Brain pericyte (primary cell): Measurements from ENCODE around the gene C1QTNF6.

Source experiments
- DNase-seq: peaks from one replicate; pipeline ENCODE4 v3.0.0-alpha.2; 2012; ENCODE audit warnings: low read depth, low spot score

Gene C1QTNF6

DNA sequence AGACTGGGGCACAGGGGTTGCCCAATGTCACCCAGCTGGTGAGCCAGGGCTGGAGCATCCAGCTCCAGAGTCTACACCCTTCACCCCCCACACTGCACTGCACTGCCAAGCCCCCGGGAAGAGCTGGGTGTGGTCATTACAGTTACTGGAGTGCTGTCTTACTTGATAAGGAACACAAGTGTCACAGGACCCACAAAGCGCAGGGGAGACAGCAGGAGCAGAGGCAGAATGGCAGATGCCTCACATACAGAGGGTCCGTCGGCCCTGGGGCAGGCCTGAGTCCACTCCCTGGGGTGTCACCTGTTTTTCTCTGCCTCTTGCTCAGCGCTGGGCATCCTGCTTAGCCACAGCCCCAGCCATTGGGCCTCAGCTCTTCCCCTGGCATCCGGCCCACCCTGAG lies 46.1 kb downstream of the C1QTNF6 start:
- no peak for DNase-seq

DNA sequence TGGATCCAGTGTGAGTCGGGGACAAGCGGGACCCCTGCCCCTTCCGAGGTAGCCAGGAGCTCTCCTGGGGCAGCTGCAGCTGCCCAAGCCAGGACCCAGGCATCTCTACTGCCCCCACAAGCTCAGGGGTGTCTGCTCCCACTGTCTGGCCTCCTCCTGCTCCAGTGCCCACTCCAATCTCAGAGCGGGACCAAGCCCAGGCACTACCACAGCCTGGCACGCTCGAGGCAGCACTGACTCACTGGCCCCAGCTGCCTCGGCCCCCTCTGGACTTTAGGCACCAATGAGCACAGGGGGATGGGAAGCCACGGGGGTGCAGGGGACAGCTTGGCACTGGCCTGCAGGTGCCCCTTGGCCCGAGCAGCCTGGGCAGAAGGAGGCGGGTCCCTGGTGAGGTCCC lies 46.6 kb downstream of the C1QTNF6 start:
- DNase-seq = no peak

DNA sequence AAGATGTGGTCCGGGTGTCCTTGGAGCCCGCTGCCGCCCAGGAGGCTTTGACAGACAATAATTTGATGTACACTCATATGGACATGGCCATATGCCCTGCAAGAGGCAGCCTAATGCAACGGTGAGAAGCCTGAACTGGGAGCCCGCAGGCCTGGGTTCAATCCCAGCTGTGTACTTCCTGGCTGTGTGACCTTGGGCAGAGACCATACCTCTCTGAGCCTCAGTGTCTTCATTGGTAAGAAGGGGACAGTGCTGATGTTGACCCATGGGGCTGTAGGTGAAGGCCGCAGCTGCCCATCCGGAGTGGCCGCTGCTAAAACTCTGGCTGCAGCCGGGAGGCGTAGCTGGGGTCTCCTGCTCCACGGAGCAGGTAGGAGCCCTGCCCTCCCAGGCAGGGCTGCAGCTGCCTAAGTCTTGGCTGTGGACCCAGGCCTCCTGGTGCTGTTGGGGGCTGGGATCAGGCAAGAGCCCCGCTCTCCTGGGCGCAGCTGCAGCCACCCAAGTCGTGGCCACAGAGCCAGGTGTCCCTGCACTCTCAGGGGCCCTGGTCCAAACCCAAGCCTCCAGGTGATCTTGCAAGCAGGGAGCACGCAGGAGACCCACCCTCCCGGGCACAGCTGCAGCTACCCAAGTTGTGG lies 47.2 kb downstream of the C1QTNF6 start:
- no peak for DNase-seq

DNA sequence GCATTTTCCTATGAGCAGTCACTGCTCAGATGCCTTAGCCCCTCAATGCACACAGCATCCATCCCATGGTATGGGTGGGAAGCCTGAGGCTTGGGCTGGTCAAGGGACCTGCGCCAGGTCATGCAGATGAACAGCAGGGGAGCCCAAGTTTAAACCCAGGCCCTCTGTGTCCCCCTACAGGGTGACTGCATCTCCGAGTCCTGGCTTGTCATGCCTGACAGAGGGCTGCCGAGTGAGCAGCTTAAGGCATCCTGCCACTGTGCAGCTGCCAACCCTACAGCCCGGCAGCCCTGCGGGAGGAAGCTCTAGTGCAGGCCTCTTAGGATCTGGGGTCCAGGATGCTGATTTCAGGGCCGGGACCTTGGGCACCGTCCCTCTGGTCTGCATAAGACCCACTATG lies 48.3 kb downstream of the C1QTNF6 start:
- DNase-seq = no peak

DNA sequence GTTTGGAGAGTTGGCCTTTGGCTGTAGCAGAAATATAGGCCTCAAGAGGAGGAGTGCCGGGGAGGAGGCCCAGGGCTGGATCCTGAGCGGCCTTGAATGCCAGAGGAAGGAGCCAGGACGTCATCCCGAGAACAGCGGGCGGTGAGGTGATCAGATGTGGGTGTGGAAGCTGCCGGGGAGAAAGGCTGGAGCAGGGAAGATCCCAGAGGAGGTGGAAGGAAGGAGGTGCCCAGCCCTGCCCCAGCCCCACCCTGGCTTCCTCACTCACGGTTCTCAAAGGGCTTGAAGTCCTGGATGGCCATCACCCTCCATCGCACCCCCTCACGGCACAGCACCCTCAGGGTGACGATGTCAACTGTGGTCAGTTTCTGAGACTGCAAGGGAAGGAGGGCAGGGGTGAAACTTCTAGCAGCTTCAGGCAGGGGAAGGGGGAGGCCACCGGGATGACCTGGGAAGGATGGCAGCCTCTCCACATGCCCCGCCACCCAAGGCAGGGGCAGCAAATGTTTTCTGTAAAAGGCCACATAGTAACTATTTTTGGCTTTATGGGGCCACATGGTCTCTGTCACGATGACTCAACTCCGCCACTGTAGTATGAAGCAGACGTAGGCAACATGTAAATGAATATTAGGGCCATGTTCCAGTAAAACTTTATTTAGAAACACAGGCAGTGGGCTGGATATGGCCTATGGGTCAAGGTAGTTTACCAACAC lies 49.0 kb downstream of the C1QTNF6 start:
- DNase-seq = no peak

DNA sequence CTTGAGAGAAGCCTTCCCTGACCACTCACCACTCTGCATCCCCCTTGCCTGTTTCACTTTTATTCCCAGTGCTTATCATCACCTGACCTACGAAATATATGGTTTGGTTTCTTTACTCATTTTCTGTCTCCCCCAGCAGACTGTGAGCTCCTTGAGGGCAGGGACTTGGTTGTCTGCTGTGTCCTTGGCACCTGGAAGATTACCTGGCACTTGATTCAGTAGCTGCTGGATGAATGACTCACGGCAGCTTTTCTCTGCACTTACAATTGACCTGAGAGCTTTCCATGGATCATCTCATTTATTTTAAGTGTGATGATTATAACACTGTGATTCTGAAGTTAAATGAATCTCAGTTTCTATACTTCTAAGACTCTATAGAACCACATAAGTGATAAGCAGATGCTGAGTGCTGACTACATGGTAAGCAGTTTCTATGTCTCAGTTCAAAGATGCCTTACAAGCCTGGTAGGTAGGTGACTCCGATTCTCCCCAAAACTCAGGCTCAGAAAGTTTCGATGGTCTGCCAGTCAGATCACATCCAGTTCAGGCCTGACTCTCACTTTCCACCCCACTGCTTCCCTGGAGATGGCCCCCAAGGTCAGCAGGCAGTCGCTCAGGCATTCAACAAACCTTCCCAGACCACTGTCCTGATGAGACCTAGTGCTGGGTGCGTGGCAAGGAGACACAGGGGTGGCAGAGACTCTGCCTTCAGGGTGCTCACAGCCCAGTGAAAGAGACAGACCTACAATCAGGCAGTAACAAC lies 50.0 kb downstream of the C1QTNF6 start:
- DNase-seq = no peak

DNA sequence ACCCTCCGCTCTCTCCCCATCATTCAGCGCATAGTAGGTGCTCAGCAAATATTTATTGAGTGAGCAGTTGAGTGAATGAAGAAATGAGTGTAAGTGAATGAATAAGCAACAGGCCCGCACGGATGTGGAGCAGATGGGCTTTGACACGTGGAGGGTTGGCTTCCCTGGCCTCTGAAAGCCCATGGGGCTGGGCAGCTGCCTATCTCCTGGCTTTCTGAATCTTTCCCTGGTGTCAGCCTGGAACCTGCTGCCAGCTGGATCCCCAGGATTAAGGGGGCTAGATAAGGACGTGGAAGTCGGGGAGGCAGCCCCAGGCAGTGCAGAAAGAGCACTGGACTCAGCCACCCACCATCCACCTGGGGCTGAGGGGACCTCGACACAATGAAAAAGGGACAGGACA lies 50.9 kb downstream of the C1QTNF6 start:
- DNase-seq = no peak

DNA sequence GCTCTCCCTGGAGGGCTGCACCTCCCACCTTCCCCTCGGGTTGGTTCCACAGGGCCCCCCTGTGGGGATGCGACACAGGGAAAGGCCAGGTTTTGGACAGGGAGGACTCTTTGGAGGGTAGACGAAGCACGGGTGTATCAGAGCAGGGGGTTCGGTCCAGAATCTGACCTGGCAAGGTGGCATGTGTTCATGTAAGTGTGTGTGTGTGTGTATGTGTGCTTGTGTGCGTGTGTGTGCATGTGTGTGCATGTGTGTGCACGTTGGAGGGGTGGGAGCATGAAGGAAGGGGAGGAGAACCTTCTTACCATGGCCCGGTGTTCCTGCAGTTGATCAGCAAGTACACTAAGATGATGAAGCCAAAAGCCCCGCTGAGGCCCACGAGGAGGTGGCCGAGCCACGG lies 53.0 kb downstream of the C1QTNF6 start:
- no peak for DNase-seq

DNA sequence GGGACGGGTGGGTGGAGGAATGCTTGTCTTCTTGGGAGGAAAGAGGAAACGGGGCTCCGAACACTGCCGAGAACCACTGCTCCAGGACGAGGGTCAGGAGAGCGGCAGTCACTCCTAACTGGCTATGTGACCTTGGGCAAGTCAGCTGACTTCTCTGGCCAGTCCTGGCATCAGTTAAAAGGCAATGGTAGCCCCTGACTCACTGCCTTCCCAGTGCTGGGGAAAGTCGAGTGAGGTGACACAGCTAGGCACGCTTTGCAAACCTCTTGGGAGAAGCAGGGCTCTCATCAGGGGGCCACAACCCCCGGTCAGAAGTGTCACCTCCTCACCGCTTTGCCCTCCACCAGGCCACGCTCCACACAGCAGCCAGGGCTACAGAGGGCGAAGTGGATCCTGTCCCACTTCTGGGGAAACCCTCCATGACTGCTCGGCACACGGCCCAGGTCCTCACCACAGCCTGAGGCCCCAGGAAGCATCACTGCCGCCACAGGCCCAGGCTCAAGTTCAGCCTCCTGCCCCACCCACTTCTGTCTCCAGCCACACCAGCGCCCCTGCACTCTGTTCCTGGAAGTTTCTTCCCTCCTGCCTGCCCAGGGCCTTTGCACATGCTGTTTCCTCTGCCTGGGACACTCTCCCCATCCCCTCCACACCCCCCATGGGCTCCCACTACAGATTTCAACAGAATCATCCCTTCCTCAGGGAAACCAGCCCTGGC lies 54.6 kb downstream of the C1QTNF6 start:
- DNase-seq = no peak

DNA sequence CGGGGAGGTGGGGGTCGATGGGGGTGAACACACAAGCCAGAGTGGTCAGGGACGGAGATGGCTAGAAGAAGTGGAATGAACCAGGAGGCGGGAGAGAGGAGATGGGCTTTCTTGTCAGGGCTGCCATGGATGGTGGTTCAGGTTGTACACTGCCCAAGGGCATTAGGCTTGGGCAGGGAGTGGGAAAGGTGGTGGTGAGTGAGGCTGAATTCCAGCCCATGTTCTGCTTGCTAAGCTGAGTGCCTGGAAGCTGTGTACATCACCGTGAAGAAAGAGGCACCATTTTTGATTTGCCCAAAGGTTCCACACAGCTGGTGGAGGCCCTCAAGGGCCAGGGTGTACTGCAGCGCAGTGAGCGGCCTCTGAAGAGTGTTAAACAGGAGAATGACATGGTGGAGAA lies 55.3 kb downstream of the C1QTNF6 start:
- DNase-seq = no peak
